GM19438 (cell line): ENCODE results near the gene ROR2.

Experiments
- ATAC-seq: cut with Tn5 transposase; IDR thresholded peaks from one replicate; pipeline ENCODE4 v1.9.1; 2021; ENCODE audit warnings: low read depth; ENCODE audit not compliant: unreplicated experiment

The ROR2 gene

DNA sequence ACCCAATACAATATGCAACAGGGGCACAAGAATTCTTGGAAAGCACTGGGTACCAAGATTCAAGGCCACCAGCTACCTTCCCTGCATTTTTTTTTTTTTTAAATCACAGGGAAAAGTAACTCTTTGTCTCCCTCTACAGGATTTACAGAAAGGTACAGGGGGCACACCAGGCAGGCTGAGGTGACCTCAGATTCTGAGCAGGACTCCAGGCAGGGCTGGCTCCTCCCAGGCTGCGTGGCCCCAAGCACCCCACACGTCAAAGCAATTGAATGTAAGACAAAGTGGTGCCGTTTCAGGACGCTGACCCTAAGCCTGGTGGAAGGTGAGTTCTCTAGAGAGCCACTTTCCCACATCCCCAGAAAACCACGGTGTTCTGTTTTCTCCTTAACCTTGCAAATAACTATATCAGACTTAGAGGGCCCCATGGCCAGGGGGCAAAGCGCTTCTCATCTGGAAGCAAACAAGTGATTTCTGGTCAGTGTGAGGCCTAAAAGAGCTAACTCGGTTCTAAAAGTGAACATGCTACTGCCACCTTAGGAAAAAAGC lies 222.6 kb downstream of the ROR2 start:
- ATAC-seq: peak; percentile 63

- ATAC-seq: no peak
Measured at GRCh38 chr9:91726406-91727100, 223.5 kb downstream of the ROR2 start.

DNA sequence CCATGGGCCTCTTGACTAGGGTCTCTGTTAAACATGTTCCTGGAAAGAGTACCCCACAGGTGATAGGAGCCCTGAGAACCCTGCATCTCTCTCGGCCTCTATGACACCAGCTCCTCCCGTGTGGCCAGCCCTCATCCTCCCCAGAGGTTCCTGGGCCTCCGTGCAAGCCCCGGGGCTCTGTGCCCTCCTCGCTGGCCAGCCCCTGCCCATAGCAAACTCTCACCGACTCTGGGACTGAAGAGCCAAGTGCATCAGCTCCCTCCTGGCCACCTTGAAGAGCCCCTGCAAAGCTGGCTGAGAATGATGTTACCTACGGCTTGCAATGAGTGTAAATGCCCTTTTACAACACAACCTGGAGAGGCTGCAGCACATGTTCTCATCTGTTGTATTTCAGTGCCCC lies 224.4 kb downstream of the ROR2 start:
- no peak for ATAC-seq

DNA sequence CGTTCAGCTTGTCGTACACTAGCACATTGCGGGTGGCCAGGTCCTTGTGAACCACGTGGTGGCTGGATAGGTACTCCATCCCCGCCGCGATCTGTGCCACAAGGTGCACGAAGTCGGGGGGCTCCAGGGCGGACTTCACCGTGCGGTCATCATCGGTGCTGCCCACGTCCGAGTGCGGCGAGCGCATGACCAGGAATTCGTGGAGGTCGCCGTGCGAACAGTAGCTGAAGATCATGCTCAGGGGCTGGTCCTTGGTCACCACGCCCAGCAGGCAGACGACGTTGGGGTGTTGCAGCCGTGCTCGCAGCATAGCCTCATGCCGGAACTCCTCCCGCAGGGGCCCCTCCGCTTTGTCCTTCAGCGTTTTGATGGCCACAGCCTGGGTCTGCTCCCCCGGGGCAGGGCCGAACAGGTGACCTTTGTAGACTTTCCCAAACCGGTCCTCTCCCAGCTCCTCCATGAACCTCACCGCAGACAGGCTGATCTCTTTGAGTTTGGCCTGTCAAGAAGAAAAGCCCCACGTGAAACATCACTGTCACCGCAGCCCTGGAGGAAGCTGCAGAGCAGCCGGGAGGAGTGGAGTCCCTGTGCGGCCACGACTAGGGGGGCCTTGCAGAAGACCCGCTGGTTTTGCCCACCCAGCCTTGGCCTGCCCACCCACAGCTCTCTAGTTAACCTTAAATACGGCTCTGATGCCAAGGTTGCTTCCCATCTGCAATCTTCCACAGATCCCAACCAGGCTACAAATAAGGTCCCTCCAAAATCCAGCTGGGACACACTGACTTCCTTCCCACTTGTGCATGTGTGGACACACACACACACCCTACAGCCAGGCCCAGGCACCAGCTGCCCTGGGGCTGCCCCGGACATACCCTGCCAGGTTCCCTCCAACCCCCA lies 225.2 kb downstream of the ROR2 start:
- ATAC-seq: no peak

DNA sequence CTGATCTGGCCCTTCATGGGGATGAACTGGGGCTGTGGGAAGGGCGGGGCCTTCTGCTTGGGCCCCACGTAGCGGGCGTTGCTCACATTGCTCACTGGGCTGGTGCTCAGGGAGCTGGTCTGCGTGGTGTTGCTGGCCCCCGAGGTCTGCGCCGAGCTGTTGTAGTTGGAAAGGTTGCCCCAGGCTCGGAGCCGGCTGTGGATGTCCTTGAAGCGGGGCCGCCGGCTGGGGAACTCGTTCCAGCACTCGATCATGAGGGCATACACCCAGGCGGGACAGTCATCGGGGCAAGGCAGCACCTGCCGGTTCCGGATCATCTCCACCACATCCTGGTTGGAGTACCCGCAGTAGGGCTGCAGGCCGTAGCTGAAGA lies 226.0 kb downstream of the ROR2 start:
- no peak for ATAC-seq

DNA sequence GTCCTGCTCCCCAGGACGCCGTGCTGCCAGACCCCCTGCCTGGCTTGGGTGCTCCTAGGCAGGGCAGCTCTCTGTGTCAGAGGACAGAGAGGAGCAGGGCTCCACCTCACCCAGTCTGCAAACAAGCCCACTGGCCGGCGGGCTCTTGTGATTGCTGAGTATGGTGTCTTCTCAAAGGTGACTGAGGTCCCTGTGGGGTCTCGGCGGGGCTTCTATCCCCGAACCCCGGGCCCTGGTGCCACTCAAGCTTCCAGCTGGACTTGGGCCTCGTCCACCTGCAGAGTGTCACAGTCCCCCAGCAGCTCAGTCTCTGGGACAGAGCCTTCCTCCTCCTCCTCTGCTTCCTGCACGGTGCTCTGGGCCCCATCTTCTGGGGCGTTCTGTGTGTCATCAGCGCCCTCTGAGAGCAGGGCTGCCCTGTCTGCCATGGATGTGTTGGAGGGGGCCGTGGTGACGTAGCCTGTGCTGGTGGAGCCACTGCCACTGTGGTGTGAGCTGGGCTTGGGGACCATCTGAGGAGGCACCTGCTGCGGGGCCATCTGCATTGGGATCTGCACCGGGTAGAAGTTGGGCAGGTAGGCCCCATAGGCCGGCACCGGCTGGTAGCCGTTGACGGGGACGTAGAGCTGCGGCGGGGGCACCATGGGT lies 226.5 kb downstream of the ROR2 start:
- ATAC-seq: no peak

DNA sequence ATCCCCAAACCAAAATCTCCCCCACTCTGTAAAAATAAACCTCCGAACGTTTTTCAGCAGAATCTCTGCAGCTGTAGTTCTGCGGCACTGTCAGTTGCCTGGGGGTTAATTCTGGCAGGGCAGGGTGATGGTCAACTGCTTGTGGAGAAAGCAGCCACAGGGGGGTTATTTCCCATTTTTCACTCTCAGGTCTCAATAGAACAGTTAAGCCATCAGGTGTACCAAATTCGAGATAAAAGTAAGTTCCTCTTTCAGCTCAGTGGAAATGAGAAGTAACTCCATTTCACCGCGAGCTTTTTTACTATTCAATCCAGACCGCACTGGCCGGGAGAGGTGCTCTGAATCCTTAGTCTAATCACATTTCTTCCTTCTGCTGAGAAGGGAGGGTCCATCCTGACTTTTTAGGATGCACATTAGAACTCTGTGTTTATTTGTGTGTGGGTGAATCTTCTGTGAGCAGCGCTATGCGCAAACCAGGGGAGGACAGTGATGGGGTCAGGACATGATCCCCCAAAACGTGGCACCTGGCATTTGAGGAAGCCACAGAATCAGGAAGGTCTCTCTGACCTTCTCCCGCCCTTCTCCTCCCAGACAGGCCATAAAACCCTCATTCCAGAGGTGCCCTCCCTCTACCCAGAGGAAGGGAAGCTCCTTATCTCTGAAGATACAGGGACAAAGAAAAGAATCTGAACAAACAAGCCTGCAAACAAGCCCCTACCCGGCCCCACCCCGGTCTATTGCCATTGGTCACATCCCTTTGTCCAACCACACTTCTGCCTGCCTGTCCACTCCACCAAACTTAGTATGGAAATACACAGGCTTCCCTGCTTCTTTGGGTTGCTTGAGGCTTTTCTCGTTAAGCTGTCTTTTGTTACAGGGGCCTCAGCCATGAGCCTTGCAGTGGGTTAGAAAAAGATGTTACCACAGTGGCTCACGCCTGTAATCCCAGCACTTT lies 229.0 kb downstream of the ROR2 start:
- ATAC-seq: peak; percentile 91

DNA sequence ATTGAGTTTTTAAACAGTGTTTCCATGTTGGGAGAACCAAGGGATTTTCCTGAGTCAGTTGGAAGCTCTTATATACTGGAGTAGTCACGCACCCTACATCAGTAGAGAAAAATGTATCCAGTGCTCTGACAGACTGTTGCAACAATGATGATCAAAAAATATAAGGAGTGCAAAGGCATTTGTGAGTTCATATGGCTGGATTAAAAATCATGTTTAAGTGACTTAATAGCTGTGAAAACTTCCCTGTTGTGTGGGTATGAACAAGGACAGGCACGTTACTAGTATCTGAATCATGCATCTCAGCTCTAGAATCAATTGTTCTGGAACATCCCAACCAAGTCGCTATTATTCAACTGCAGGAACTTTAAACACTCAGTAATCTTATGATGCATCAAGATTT lies 229.7 kb downstream of the ROR2 start:
- ATAC-seq: no peak

DNA sequence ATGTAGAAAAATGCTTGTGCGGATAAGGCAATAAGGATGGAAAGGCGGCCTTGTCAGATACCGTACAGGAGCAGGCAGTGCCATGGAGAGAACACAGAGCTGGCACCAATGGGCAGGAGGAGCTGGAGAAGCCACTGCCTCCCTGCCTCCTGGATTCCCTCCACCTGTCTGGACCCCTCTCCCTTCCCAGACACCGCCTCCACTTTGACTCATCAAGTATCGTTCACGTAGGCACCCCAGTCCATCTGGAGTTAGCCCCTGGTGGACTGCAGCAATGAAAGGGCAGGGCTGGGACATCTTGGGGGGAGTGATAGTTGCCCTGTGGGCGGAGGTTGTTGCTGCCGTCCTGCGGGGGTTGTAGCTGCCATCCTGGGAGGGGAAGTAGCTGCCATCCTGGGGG lies 232.0 kb downstream of the ROR2 start:
- no peak for ATAC-seq

DNA sequence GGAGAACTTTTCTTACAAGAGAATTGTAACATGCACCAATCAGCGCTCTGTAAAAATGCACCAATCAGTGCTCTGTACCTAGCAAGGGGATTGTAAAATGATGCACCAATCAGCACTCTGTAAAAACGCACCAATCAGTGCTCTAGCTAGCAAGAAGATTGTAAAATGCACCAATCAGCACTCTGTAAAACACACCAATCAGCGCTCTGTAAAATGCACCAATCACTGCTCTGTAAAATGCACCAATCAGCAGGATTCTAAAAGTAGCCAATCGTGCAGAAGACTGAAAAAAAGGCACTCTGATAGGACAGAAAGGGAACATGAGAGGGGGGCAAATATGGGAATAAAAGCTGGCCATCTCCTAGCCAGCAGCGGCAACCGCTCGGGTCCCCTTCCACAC lies 233.2 kb downstream of the ROR2 start:
- ATAC-seq: no peak

DNA sequence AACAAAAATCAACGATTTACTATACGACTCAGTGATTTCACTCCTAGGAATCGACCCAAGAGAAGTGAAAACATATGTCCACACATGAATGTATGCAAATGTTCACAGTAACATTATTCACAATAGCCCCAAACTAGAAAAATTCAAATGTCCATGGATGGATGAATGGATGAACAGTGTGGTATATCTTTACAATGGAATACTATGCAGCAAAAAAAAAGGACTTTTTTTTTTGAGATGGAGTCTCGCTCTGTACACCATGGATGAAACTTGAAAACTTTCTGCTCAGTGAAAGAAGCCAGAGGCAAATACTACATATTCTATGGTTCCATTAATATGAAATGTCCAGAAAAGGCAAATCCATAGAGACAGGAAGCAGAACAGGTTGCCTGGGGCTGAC lies 233.8 kb downstream of the ROR2 start:
- ATAC-seq: no peak

DNA sequence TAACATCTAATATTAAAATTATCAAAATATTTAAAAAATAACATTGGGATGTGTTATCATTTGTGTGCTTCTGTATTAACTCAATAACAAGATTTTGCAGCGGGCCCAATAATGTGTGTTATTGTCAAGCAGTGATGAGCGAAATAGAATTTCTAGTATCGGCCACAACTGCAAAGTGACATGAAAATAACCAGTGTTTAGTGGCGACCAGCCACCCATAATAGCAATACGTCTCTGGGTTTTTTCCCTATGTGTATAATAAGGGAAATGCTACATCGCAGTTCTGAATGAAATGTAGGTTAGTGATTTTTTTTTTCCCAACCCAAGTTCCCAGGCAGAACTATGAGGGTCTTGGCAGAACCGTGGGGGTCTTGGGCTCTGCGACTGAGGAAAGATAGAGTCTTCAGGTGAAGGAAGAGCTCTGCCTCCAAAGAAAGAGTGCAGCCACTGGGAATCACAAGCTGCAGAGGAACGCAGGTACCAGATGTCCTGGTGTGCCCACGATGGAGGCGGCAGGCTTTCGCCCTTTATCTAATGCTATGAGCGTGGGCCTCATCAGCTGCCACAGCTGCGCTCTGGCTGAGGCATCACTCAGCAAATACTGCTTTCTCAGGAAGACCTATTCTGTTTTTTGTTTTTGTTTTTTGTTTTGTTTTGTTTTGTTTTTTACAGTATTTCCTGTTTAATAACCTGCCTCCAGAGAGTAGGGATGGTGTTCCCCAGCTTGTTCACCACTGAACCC lies 235.0 kb downstream of the ROR2 start:
- no peak for ATAC-seq

- peak; percentile 49 for ATAC-seq
Measured at GRCh38 chr9:91714020-91714806, 235.8 kb downstream of the ROR2 start.

- ATAC-seq: no peak
Measured at GRCh38 chr9:91712811-91713210, 237.2 kb downstream of the ROR2 start.

DNA sequence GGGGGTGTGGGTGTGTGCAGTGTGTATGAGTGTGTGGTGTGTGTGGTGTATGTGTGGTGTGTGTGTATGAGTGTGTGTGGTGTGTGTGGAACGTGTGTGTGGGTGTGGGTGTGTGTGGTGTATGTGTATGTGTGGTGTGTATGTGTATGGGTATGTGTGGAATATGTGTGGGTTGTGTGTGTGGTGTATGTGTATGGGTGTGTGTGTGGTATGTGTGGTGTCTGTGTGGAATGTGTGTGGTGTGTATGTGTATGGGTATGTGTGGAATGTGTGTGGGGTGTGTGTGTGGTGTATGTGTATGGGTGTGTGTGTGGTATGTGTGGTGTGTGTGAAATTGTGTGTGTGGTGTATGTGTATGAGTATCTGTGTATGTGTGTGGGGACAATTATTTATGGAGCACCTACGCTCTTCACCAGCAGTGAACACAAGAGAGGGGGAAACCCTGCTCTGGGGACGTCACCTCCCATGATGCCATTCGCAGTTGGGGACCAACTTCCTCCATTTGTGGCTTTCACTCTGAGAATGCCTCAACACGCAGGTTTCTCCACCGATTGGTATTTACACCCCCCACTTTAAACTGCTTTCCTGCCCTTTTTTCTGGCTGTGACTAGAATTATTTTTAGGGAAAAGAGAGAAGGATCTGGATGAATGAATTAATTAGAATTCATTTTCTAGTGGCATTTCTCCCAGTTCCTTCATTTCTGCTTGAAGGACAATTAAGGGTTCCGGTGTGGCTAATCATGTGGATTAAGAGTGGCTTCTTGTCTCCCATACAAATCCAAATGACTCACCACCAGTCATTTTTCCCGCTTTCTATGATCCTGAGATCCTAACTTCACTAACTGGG lies 238.1 kb downstream of the ROR2 start:
- peak; percentile 78 for ATAC-seq

- ATAC-seq: no peak
Measured at GRCh38 chr9:91710158-91710557, 239.9 kb downstream of the ROR2 start.

- no peak for ATAC-seq
Measured at GRCh38 chr9:91705386-91705785, 244.6 kb downstream of the ROR2 start.

DNA sequence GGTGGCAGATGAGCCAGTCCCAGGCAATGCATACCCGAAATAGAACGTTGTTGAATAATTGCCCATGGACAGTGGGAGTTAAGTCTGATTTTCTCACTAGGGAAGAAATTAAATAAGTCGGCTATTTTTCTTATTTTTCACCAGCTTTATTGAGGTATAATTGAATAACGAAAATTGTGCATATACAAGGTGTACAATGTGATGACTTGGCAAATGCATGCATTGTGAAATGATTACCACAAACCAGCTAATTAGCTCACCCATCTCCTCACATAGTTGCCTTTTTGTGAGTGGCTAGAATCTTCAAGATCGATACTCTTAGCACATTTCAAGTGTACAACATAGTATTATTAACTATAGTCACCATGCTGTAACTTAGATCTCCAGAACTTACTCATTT lies 249.6 kb downstream of the ROR2 start:
- ATAC-seq: no peak
